GM18858 (cell line): ENCODE measurements around the gene ARHGDIG.
"Not testable (repeated sequence)": the region's sequence is repeated elsewhere in the genome, so short reads cannot be mapped to it uniquely, and the experiment has no call there.

Experiments used
- ATAC-seq: cut with Tn5 transposase; IDR thresholded peaks from one replicate; pipeline ENCODE4 v1.9.1; 2021; ENCODE audit not compliant: unreplicated experiment

The ARHGDIG gene

GRCh38 chr16:263182-263774 lies 17.1 kb upstream of the ARHGDIG start:
- no peak for ATAC-seq

GRCh38 chr16:263944-264343 lies 16.4 kb upstream of the ARHGDIG start:
- ATAC-seq: no peak

- no peak for ATAC-seq
Measured at GRCh38 chr16:264440-264951, 15.9 kb upstream of the ARHGDIG start.

GRCh38 chr16:265002-265529 lies 15.3 kb upstream of the ARHGDIG start:
- no peak for ATAC-seq

GRCh38 chr16:265711-266110 lies 14.7 kb upstream of the ARHGDIG start:
- no peak for ATAC-seq

DNA sequence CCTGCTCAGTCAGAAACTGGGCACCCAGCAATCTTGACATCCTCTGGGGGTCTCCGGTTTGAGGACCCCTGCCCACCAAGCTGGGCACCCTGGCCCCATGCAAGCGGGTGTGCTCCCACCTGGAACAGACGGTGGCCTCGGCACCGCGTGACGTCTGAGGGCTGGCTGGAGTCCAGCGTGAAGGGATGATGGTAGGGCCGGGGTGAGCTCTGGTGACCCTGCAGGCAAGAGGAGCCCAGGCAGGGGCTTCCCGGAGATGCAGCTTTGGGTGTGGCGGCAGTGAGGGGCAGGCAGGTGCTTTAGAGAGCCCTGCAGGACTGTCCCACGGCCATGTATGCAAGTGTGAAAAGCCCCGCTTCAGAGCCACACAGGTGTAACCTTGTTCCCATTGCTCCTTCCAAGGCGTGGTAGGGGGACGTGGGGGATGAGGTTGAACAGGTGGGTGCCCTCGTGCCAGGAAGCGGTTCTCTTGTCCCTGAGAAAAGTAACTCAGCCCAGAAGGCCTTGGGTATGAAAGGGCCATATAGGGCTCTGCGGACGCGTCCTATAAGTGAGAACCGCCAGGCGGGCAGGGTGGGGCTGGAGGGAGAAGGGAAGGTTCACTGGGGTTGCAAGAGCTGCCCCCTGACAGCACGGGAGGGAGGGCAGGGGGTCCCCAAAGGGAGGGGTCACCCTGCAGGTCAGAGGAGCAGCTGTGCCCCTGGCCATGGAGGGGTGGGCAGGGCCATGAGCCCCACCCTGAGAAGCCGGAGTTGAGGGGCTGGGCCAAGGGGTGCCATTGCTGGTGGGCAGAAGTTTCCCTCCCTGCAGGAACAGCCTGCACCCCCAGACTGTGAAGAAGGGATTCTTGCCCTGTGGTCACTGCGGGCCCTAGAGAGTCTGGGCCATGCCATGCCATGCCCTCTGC lies 13.9 kb upstream of the ARHGDIG start:
- ATAC-seq: no peak

DNA sequence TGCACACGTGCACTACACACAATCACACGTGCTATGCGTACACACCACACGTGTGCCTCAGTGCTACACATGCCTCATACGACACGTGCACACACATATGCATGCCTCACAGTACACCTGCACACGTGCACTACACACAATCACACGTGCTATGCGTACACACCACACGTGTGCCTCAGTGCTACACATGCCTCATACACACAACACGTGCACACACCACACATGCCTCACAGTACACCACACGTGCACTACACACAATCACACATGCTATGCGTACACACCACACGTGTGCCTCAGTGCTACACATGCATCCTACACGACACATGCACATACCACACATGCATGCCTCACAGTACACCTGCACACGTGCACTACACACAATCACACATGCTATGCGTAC lies 12.8 kb upstream of the ARHGDIG start:
- ATAC-seq: not testable (repeated sequence)

DNA sequence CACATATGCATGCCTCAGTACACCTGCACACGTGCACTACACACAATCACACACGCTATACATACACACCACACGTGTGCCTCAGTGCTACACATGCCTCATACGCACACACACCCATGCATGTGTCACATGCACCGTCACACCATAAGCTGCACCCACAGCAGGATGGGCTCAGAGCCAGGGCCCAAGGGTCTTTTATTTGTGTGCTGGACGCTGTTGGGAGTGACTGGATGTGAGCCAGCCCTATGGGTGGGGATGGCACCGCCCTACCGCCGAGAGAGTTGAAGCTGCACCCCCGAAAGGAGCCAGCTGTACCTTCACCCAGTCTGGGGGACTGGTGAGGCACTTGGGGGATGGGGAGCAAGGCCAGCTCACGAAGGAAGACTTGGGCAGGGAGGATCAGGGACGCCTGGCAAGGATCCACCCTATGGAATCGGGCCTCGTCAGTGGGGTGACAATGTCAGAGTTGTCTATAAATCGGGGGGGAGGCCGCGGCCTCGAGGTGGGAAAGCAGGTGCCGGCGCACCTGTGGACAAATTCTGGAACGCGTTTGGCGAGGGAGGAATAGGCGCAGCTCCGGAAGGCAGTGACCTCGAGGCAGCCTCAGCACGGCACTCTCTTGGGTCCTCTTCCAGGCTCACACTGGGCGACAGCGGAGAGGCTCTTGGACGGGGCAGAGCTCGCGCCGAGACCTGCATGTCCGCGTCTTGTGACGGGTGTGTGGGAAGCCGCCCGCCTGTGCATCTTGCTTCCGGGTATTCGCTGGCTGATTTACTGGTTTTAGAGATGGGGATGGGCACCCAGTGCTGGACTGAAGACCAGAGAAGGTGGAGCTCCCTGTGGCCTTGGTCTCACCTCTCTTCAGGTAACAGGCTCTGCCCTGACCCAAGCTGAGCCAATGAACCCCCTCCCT lies 12.0 kb upstream of the ARHGDIG start:
- no peak for ATAC-seq

GRCh38 chr16:269061-269796 lies 11.2 kb upstream of the ARHGDIG start:
- ATAC-seq: no peak

GRCh38 chr16:270381-271255 lies 9.8 kb upstream of the ARHGDIG start:
- no peak for ATAC-seq

DNA sequence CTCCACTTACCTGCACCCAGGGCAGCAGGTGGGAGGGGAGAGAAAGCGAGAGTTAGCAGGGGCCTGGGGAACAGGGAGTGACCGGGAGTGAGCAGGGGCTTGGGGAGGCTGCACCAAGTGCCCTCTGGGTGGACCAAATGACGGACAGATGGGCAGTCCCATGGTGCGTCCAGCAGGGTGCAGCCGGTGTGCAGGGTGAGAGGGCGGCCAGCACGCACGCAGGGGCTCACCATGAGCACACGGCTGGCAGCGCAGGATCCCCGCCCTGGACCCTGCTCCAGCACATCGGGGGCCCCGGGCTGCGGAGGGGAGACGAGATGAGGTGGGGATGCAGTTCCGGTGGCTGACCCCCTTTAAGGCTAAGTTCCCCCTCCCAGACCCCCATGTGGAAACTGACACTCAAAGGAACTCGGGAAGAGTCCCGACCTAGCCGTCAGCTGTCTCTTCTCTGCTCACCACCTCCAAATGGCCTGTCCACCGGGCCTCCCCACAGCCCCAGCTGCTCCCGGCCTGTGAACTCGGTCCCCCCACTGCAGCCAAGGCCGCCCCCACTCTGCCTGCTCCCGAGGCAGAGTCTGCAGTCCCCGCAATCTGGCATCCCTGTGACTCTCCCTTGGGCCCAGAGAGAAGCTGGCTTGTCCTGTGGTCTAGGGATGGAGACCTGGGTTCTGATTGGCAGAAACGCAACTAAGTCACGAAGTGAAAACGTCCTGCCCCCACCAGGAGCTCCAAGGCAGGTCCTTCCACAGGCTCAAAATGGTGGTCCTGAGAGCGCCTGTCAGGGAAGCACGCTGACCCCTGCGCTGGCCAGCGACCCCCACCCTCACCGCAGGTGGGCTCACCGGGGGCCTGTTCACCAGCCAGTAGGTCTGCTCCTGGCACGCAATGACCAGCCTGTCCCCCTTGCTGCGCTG lies 7.5 kb upstream of the ARHGDIG start:
- no peak for ATAC-seq

GRCh38 chr16:273547-274421 lies 6.6 kb upstream of the ARHGDIG start:
- no peak for ATAC-seq

- no peak for ATAC-seq
Measured at GRCh38 chr16:275041-275641, 5.2 kb upstream of the ARHGDIG start.

DNA sequence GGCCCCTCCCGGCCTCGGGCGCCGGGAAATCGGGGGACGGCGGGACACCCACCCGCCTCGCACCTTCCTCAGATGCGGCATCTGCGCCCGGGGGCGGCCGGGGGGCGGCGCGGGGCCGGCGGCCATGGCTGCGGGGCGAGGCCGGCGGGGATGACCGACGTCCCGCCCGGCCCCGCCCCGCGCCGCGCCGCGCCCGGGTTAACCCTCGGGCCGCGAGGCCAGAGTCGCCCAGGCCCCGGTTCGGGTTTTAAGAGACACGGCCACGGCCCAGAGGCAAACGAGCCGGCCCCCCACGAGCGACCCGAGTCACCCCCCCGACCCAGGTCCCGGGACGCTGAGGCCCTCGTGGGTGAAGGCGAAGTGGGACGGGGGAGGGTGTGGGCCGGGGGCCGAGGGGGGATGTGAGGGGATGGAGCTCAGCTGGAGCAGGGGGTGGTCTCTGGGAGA lies 4.6 kb upstream of the ARHGDIG start, which contains the start of gene RGS11:
Gene RGS11 (minus strand): TSS at position 159 of the 447 bp plus-strand sequence. CDS start 33 bp downstream, at position 126.
- no peak for ATAC-seq

DNA sequence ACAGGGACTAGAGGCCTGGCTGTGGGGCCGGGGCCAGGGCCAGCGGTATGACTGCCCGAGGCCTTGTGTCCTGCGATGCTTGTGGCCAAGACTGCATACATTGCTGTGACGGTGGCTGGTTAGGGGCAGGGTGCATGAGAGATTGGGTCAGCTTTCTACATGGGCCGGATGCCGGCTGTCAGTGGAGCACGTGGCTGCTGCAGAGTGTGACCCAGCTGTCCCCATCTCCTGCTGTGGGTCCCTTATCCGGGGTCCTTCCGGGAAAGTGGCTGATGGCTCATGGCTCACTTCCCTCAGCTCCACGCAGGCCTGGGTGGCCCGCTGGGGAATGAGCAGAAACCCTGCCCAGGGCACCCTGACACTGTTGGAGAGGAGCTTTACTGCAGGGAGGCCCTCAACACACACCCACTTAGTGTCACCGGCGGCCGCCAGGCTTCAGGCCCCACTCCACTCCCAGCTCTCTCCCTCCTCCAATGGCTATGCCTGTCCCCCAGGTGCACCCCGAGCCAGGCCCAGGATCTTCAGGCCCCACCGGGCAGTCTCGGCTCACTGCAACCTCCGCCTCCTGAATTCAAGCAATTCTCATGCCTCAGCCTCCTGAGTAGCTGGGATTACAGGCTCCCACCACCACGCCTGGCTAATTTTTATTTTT lies 3.8 kb upstream of the ARHGDIG start:
- no peak for ATAC-seq

DNA sequence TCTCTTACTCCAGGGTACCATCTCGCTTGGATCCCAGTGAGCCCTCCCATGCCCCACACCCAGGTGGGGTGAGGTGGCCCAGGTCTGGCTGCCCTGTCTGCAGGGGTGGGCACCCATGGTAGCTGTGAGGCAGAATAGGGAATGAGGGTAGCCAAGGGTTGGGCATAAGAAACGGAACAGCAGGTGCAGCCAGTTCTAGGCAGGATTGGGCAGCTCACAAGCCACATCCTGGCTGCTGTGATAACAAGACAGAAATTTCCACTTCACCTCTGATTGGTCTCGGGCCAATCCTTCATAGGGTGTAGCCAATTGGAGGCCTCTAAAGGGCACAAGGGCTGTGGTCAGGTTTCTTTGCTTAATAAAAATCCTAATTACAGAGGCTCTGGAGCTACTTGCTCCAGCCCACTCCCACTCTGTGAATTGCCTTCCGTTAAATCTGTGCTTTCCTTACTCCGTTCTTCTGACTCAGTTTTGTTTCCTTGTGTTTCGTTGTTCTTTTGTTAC lies 1.5 kb upstream of the ARHGDIG start:
- ATAC-seq: no peak
